Bone marrow (tissue), 2 donors: Measurements from ENCODE around the gene GALNT14.

ENCODE experiments used
- DNase-seq, 2 donors: peaks; one replicate each; lab custom pipeline; 2025; lab: John Stamatoyannopoulos, UW

GALNT14 gene

DNA sequence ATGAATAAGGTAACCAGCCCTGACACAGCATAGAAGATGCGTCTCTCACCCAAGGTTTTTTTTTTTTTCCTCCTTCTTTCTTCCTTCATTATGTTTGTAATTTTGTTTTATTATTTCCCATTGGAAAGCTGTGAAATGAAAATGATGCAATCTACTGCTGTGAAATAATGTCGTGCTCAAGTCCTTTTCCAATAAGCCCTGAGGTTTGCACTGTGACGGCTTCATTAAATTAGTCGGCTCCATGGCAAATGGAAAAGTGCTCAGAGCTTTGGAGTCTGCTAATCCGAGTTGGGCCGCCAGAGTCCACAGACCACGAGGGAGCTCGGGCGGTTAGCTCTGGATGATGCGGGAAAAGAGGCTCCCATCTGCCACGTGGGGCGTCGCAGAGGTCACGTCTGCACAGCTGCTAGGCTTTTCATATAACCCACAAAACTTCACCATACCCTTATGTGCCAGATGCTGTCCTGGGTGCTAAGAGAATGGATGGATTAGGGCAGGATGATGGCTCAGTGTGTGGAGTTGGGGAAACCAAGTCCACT lies 238.7 kb downstream of the GALNT14 start:
- DNase-seq, result no peak

DNA sequence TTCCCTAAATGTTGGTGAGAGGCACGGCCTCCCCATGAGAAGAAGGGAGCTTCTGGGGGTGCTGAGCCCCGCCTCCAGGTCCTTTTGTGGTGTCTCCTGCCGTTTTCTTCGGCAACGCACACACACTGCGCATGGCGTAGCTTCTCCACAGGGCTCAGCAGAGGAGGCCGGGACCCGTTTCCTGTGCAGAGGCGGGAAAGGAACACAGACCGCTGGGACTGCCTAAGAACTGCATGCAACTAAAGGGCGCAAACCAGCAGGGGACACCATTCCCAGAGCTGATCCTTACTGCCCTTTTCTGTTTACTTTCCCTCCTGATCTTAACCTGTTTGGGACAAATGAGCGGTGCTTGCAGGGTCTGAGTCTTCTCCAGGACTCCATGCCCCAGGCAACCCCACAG lies 240.7 kb downstream of the GALNT14 start:
- no peak for DNase-seq

DNA sequence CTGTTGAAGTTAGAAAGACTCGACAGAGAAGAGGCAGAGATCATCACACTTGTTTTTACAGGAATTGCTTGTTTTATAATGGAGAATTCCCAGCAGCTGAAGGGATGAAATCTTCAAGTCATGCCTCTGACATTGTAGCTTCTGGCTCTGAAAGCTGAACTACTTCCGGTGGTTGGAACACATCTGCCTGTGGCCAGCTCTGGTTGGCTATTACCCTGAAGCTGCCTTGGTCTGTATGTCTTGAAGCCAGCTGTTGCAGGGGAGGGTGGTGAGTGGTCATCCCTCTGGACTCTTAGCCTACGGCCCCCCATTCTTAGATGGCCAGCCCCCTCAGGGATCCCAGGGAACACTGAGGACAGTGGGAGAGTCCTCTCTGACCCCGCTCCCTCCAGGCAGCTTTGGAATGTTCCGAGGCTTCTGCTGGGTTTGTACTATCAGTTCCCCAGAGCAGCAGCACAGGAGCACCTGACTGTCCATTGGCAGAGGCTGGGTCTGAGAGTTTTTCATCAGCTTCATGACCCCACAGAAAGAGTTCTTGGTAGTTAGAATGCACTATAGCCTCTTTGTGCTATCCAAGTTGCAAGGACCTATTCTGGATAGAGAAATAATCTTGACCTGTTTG lies 243.6 kb downstream of the GALNT14 start:
- DNase-seq, result no peak

DNA sequence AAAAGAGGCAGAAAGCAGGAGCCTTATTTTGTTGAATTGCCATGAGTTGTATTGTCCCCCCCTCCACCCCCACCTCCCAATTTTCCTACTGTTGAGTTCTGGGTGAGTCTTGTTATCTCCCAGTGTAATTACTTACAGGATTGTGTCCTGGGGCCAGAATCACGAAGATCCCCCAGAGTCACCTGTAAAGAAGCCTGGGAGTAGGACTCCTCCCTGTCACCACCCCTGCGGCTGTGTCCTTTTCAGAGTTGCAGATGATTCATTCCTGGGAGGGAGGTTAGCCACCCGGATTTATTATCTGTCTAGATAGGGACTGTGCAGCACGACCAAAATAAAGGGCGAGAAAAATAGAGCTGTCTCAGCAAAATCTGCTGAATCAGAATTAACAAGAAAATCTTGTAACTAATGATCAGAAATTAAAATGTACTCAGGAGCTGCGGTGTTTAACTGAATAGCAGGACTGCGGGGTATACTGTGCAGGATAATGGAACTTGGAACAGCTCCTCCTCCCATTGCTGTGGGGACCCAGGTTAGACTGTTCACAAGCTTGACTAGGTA lies 249.3 kb downstream of the GALNT14 start:
- no peak for DNase-seq

DNA sequence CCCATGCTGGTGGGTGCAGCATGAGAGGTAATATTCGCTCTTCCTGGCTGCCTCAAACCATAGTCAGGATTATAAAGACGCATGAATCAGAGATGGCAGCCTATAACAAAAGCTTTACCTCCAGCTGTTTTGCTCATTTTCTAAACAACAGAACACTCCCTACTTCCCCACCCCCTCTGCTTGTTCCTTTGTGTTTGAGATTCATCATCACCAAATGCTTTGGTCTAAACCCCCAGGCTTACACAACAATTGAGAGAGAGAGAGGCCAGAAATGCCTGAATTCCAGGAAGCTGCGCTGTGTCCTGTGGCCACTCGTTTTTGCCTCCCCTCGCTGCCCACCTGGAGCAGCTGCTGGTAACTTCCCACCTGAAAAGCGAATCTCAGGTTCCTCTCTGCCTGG lies 252.2 kb downstream of the GALNT14 start:
- no peak for DNase-seq

DNA sequence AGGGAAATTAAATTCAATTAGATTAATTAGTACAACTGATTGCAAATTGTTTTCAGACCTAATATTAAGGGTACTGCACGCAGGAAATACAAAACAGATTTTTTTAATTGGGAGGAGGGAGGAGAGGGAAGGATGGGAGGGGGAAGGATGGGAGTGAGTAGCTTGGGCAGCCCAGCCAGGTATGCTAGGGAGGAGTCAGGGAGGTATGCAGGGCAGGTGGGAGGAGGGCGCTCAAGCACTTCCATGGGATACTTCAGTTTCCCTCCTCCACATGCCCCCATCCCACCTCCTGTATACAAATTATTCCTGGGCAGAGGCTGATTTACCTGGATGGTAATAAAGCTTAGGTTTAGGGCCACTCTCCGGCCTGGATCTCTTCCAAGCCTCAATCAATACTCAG lies 254.4 kb downstream of the GALNT14 start:
- DNase-seq, result no peak

DNA sequence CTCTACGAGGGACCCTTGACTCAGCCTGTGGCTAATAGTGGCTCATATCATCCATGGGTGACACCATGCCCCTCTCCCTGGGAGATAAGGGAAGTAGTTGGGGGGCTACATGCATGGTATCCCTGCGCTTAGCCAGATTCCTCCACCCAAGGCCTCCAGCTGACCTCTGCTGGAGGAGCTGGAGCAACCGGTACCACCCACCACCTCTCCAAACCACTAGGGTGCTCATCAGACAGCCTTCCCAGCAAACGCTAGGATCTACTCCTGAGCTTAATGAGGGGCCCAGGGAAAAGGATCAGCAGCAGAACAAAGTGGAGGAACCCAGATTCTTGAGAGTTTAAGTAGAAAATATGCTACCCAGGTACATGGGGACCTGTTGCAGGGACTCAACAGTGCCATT lies 255.1 kb downstream of the GALNT14 start:
- DNase-seq, result no peak

DNA sequence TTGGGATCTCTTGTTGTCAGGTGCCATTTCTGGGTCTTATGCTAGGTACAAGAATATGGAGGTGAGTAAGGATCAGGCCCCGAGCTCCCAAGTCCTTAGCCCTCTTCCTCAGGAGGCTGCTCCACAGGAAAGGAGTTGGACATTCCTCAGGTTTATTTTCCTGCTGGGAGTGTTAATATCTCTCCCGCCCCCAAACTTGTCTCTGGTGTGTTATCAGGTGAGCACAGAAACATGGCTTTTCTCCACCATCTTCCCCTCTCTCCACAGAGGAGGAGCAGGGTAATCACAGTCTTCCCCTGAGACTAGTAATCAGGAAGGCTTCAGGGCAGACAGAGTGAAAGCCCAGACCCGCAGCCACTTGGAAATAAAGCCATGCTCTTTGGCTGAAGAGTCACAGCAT lies 257.7 kb downstream of the GALNT14 start:
- DNase-seq, result no peak

DNA sequence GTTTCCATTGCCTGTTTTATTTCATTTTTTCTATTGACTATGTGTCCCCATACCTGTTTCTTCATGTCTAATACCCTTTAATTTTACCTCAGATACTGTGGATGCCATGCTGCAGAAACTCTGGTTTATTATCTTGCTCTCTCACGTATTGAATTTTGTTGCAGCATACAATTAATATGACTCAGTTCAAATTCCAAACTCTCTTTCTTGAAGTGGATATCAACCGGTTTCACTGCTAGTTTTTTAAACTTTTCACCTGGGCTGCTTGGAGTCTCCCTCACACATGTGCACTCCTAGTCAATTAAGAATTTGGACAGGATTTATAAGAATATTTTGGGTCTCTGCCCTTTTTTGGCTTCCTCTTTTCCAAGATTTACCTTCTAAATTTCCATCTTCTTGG lies 260.4 kb downstream of the GALNT14 start:
- no peak for DNase-seq

DNA sequence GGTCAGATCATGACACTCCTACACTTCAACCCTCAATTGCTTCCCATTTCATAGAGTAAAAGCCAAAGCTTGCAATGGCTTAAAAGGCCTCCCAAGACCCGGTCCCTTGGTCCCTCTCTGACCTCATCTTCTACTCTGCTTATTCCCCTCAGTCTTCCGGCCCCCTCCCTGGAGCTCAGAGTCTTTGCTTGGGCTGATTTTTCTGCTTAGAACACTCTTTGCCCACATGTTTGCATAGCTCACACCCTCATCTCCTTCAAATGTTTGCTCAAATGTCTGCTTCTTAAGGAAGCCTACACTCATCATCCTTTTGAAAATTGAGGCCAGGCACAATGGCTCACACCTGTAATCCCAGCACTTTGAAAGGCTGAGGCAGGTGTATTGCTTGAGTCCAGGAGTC lies 265.4 kb downstream of the GALNT14 start:
- no peak for DNase-seq

DNA sequence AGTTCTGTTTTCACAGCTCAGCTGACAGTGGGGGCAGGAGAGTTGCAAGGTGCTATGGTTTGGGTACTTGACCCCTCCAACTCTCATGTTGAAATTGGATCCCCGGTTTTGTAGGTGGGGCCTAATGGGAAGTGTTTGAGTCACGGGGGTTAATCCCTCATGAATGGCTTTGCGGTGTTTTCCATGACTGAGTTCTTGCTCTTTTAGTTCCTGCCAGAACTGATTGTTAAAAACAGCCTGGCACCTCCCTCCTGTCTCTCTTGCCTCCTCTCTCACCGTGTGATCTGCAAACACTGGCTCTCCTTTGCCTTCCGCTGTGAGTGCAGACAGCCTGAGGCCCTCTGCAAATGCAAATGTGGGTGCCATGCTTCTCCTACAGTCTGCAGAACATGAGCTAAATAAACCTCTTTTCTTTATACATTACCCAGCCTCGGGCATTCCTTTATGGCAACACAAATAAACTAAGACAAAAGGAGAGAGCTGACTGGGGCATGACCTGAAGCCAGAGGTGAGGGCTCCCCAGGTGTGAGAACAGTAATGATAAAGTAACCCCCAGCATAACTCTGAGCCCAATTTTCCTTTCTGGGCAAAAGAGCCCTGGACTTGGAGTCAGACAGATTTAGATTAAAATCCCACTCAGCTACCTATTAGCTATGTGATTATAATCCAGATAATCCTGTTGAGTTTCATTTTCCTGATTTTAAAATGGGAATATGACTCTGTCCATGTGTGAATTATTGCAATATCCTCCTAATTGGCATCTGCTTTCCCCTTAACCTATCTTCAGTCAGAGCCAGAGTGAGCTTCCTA lies 266.1 kb downstream of the GALNT14 start:
- no peak for DNase-seq

DNA sequence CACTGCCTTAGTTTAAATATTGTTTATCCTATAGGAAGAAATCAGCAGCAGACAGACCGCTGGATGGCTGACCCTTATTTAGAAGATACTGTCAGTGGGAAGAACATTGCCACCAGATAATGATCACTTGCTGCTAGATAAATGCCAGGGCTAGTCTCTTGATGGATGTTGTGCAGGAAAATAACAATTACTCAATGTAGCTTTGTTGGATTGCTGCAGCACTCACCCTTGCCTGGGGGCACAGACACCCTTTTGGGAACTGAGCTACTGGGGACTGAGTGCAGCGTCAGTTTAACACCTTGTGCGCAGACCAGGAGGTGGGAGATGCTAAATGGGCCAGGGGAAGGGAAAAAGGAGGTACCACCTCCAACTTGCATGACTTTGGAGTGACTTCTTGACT lies 266.8 kb downstream of the GALNT14 start:
- DNase-seq, result no peak

DNA sequence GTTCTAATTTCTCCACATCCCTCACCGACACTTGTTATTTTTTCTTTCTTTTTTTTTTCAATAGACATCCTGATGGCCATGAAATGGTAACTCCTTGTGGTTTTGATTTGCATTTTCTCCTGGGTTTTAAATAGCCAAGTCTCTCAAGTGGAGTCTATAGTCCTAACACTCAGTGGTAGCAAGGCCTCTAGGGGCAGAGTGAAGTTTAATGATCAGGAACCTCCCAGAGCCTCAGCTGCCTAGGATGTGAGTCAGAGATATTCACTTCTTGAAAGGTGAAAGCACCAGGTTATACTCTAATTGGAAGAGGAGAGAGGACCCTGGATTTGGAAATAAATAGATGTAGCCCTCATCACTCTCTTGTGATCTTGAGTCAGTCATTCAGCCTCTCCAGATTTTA lies 268.3 kb downstream of the GALNT14 start:
- DNase-seq, result no peak

DNA sequence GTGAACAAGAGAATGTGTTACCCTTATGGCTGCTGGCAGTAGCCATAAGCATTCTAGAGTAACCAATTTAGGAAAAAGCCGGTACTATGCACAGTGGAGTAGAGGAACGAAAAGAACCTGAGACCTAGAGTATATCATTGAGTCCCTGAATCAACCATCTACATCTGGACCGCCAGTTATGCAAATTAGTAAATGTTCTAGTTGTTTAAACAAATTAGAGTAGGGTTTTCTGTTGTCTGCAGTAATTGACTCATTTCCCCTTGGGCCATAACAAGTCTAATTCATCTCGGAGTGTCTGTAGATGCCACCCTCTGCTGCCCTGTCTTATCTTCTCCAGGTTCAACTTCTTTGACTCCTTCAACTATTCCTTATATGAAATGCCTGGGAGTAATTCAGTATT lies 270.9 kb downstream of the GALNT14 start:
- DNase-seq, result no peak

DNA sequence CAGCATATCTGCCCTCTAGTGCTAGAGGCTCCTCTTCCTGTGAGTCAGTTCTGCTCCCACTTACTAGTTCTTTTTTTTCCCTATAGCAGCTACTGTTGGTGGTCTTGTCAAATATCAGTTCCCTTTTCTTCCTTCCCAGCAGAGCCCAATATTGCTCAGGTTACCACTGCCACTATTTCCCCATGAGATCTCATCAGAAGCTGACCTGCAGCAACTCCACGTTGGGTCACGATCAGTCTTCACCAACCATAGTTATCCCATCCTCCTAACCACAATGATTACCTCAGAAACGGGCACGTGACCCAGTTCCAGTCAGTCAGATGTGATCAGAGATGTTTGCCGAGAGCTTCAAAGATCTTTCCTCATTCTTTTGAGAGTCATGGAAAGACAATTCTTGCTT lies 271.3 kb downstream of the GALNT14 start:
- peak in 1 of 2 donors; percentile 2 for DNase-seq

DNA sequence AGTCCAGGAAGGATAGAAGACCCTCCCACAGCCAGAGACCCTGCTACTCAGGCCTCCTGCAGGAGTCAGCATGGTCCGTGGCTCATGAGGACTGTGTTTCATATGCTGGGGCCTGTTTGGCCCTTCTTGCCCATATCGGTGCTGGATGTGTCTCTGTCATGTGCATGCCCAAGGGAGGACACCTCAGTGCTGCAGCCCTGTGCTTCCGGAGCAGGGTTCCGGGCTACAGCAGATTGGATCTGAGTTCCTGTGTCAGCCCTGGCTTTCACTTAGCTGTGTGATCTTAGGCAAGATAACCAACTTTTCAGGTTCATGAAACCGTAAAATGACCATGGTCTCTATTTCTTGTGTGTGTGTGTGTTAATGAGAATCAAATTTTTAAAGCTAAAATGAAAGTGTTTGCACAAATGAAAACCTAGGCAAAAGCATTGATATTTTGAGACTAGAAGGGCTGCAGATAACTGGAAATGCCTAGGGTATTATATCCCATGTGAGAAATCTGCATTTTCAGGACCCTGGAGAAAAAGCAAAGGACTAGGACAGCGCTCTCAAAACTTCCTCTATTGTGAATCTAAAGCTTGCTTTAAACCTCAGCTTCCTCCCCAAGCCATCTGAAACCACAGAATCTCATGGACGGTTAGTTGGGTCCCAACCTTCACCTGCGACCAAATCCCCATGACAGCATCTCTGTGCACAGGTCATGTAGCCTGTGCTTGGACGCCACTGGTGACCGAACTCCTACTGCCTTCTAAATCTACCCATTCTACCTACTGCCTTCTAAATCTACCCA lies 272.2 kb downstream of the GALNT14 start:
- DNase-seq, result no peak

DNA sequence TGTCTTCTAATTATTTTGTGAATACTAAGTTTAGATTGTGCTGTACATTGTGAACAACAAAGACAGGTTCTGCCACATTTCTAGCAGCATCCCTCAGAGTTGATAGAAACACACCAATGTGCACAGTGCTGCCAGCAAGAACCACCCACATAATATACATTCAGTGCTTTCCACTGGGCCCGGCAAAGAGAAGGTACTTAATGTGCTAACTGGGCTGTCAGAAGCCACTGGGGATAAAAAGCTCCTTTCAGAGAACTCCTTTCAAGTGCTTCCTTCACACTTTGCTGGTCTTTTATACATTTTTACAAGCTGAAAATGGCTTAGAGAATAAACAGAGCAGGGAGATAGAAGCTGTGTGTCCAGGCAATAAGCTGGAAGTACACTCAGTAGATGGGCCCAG lies 273.0 kb downstream of the GALNT14 start:
- no peak for DNase-seq

DNA sequence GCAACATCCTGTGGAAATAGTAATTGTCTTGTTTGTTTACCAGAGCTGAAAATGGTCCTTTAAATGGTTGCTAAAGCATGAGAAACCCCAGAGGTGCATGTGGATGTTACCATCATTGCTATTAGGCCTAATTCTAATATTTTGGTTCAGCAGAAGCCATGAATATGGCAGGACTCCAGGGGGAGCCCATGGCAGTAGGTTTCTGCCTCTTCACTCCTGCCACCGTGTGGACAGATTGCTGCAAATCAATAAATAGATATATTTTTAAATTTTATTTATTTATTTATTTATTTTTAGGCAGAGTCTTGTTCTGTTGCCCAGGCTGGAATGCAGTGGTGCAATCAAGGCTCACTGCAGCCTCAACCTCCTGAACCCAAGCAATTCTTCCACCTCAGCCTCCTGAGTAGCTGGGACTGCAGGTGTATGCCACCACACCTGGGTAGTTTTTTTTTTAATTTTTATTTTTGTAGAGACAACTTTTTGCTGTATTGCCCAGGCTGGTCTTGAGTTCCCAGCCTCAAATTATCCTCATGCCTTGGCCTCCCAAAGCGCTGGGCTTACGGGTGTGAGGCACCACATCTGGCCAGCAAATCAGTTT lies 276.1 kb downstream of the GALNT14 start:
- no peak for DNase-seq

DNA sequence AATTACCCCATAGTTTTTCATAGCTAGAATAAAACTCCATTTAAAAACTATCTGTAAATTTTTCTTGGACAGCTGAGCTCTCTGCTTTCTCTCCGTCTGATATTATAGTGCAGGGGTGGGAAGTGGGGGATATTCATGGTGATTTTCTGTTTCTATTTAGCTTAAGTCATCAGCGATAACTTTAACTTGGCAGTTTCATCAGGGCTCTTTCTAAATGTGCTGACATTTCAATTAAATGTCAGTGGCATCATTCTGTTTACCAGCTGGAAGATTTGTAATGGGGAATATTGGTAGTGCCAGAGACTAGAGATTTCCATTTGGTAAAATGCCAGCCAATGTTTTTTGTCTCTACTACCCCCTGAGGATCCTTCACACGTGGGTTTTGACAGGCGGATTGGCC lies 277.5 kb downstream of the GALNT14 start:
- no peak for DNase-seq
